NCI-H1930 (cell line): Measurements from ENCODE around the gene PDE1A.

Source experiments
- DNase-seq, 2 experiments: peaks; one replicate each; lab custom pipeline; 2025; lab: John Stamatoyannopoulos, UW

Gene PDE1A

GRCh38 chr2:182267971-182268370 is 158.9 kb downstream of the PDE1A start:
- DNase-seq: no peak

- DNase-seq: no peak
Measured at GRCh38 chr2:182266909-182267308, 159.9 kb downstream of the PDE1A start.

GRCh38 chr2:182265718-182266117 is 161.1 kb downstream of the PDE1A start:
- no peak for DNase-seq

- DNase-seq: no peak
Measured at GRCh38 chr2:182261860-182262387, 164.9 kb downstream of the PDE1A start.

GRCh38 chr2:182259629-182260150 is 167.1 kb downstream of the PDE1A start:
- no peak for DNase-seq

GRCh38 chr2:182252534-182252933 is 174.3 kb downstream of the PDE1A start:
- no peak for DNase-seq

GRCh38 chr2:182248898-182249297 is 177.9 kb downstream of the PDE1A start:
- no peak for DNase-seq

- no peak for DNase-seq
Measured at GRCh38 chr2:182248362-182248761, 178.5 kb downstream of the PDE1A start.

- no peak for DNase-seq
Measured at GRCh38 chr2:182247831-182248230, 179.0 kb downstream of the PDE1A start.

- no peak for DNase-seq
Measured at GRCh38 chr2:182245963-182246362, 180.9 kb downstream of the PDE1A start.

- DNase-seq: no peak
Measured at GRCh38 chr2:182242609-182243008, 184.2 kb downstream of the PDE1A start.

- no peak for DNase-seq
Measured at GRCh38 chr2:182241936-182242335, 184.9 kb downstream of the PDE1A start.

GRCh38 chr2:182240862-182241371 is 185.9 kb downstream of the PDE1A start:
- DNase-seq: no peak

- no peak for DNase-seq
Measured at GRCh38 chr2:182230561-182230960, 196.3 kb downstream of the PDE1A start.

GRCh38 chr2:182229297-182229696 is 197.5 kb downstream of the PDE1A start:
- DNase-seq: no peak

- no peak for DNase-seq
Measured at GRCh38 chr2:182228741-182229140, 198.1 kb downstream of the PDE1A start.

GRCh38 chr2:182228073-182228473 is 198.8 kb downstream of the PDE1A start:
- peak; percentile 79 to 88 for DNase-seq

- no peak for DNase-seq
Measured at GRCh38 chr2:182226807-182227206, 200.0 kb downstream of the PDE1A start.

- no peak for DNase-seq
Measured at GRCh38 chr2:182224669-182225068, 202.2 kb downstream of the PDE1A start.

GRCh38 chr2:182220998-182221397 is 205.8 kb downstream of the PDE1A start:
- DNase-seq: no peak

- DNase-seq: no peak
Measured at GRCh38 chr2:182220335-182220734, 206.5 kb downstream of the PDE1A start.

GRCh38 chr2:182210669-182211068 is 216.2 kb downstream of the PDE1A start:
- DNase-seq: no peak

- DNase-seq: no peak
Measured at GRCh38 chr2:182208421-182208820, 218.4 kb downstream of the PDE1A start.

- DNase-seq: no peak
Measured at GRCh38 chr2:182207049-182207746, 219.6 kb downstream of the PDE1A start.
